Suprapubic skin (tissue), 4 donors: ENCODE measurements around the gene FAM98C.

Experiments used
- CTCF ChIP-seq, 2 donors: fragments of 200-600 bp in 1 of 2; fragments of 450-650 bp in 1 of 2; sonication (generic) in 1 of 2; IDR thresholded peaks; one replicate each; pipeline ENCODE4 v1.5.1; 2016 to 2019; ENCODE audit warnings: antibody characterized with exemption in 2 of 2, mild to moderate bottlenecking in 1 of 2, moderate library complexity in 1 of 2
- POLR2A ChIP-seq, 2 donors: fragments of 450-650 bp; IDR thresholded peaks; one replicate each; pipeline ENCODE4 v1.6.1; 2017; ENCODE audit warnings: antibody characterized with exemption in 2 of 2, mild to moderate bottlenecking in 2 of 2, moderate library complexity in 2 of 2
- POLR2AphosphoS5 ChIP-seq, 3 donors: sonication (generic); formaldehyde crosslinking; IDR thresholded peaks; one replicate each; pipeline ENCODE4 v1.6.1; 2017; ENCODE audit warnings: antibody characterized with exemption in 3 of 3

GRCh38 chr19:38424272-38424671 lies 21.4 kb downstream of the FAM98C start:
- TF ChIP-seq CTCF (IDR thresholded peaks at IDR 0.05) (no peak), POLR2AphosphoS5 (IDR thresholded peaks at IDR 0.05) (no peak), POLR2A (IDR thresholded peaks at IDR 0.05) (no peak)
